ENCODE measurements around the gene SERPINB12.

DNA sequence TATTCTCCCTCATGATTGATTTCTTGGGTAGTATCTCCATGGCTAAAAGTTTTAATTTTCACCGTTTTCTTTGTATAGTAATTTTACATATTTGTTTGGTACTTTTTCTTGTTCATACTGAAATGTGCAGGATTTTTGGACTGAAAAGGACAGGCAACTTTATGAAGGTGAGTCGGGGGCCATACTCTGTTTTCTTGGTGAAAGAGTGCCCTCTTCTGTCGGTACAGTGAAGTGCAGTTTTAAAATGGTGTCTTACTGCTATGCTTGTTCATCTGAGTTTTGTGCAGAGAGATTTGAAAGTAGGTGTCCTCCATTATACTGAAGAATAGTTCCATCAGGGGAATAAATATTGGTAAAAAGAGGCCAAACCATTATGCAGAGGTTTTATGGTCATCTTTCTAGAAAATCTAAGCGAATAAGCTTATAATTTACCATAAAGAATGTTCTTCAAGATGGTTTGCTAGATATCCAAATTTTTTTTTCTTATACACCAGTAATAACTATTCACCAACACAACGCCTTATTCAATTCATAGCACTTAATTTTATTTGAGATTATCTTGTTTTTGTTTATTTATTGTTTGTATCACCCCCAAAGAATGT lies 36.3 kb downstream of the SERPINB12 start:
- TF ChIP-seq, protein P1, sequence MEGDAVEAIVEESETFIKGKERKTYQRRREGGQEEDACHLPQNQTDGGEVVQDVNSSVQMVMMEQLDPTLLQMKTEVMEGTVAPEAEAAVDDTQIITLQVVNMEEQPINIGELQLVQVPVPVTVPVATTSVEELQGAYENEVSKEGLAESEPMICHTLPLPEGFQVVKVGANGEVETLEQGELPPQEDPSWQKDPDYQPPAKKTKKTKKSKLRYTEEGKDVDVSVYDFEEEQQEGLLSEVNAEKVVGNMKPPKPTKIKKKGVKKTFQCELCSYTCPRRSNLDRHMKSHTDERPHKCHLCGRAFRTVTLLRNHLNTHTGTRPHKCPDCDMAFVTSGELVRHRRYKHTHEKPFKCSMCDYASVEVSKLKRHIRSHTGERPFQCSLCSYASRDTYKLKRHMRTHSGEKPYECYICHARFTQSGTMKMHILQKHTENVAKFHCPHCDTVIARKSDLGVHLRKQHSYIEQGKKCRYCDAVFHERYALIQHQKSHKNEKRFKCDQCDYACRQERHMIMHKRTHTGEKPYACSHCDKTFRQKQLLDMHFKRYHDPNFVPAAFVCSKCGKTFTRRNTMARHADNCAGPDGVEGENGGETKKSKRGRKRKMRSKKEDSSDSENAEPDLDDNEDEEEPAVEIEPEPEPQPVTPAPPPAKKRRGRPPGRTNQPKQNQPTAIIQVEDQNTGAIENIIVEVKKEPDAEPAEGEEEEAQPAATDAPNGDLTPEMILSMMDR (IDR thresholded peaks at IDR 0.05): peak; percentile 34 to 88 (median 75)
- TF ChIP-seq POLR2A (IDR thresholded peaks at IDR 0.05): no peak
